HepG2 (cell line): ENCODE results near the gene AFF1. TPM values are rescaled to one million over a fixed set of nuclear protein-coding genes. Genes with fewer than 3 reads are reported as not detected.

Experiments used
- ATAC-seq: fragments of 200-7000 bp; cut with Tn5 transposase; 3 replicates; pipeline ENCODE4 v1.9.1; 2020; ENCODE audit warnings: mild to moderate bottlenecking, moderate library complexity
- BruUV-seq: library from RNA; stranded (reverse); fragments of 400-500 nt; replicated peaks from 2 replicates; lab custom pipeline; 2021; lab: Mats Ljungman, UMichigan
- CTCF ChIA-PET: fragments of 300-600 bp; formaldehyde crosslinking; extraction: SDS; loops from one replicate; lab custom pipeline; 2021; ENCODE audit warnings: low total read pairs, inconsistent platforms, low intra/inter-chr PET ratio; lab: Yijun Ruan, JAX
- POLR2A ChIA-PET: fragments of 350-600 bp; sonication (Branson Sonifier 250); formaldehyde crosslinking; loops from one replicate; lab custom pipeline; 2020; ENCODE audit warnings: antibody characterized with exemption, inconsistent platforms; lab: Yijun Ruan, JAX
- DNase-seq: peaks from one replicate; pipeline ENCODE4 v3.0.0-alpha.2; 2015; ENCODE audit warnings: low spot score
- FAIRE-seq: peaks from 3 replicates; lab custom pipeline; 2011; peaks lifted over from hg19 to GRCh38; lab: Jason Lieb, UNC
- H2AFZ ChIP-seq: one replicate; pipeline ENCODE4 v1.6.1; 2011; ENCODE audit warnings: low read length, inconsistent platforms
- H3K27ac ChIP-seq: fragments of 300-600 bp; 3 replicates; pipeline ENCODE4 v1.8.0; 2011; ENCODE audit warnings: mixed run types, mild to moderate bottlenecking, mixed read lengths, low read length, inconsistent platforms; ENCODE audit not compliant: insufficient read depth; ENCODE audit errors: extremely low read length
- H3K27me3 ChIP-seq, 2 experiments: fragments of 200-600 bp in 1 of 2; 2 replicates in 1 of 2; 3 replicates in 1 of 2; pipeline versions ENCODE4 v1.6.0 to v1.8.0; 2011; ENCODE audit warnings: low read length in 2 of 2, mild to moderate bottlenecking in 2 of 2, moderate library complexity in 2 of 2, inconsistent platforms in 1 of 2; ENCODE audit not compliant: insufficient read depth in 2 of 2, control insufficient read depth in 1 of 2
- H3K36me3 ChIP-seq, 2 experiments: fragments of 200-600 bp in 1 of 2; replicated peaks in 1 of 2; 2 replicates in 1 of 2; 3 replicates in 1 of 2; pipeline versions ENCODE4 v1.5.1 to v1.8.0; 2011; ENCODE audit warnings: low read length in 2 of 2, inconsistent platforms in 1 of 2; ENCODE audit not compliant: insufficient read depth in 2 of 2, control insufficient read depth in 1 of 2
- H3K4me1 ChIP-seq: 2 replicates; pipeline ENCODE4 v1.5.1; 2012; ENCODE audit warnings: low read length, inconsistent platforms; ENCODE audit not compliant: insufficient read depth
- H3K4me2 ChIP-seq: 2 replicates; pipeline ENCODE4 v1.6.0; 2011; ENCODE audit warnings: low read depth, low read length, inconsistent platforms
- H3K4me3 ChIP-seq, 3 experiments: fragments of 200-600 bp in 1 of 3; sonication (generic), shearing (Covaris generic) in 1 of 3; replicated peaks in 1 of 3; 2 replicates each; pipeline ENCODE4 v1.5.1; 2011 to 2016; ENCODE audit warnings: low read length in 3 of 3, inconsistent platforms in 2 of 3, low read depth in 2 of 3, mild to moderate bottlenecking in 2 of 3, control low read depth in 1 of 3, mixed read lengths in 1 of 3; ENCODE audit not compliant: insufficient read depth in 1 of 3
- H3K79me2 ChIP-seq: one replicate; pipeline ENCODE4 v1.6.1; 2011; ENCODE audit warnings: low read length, inconsistent platforms; ENCODE audit not compliant: insufficient read depth
- H3K9ac ChIP-seq: 2 replicates; pipeline ENCODE4 v1.6.0; 2011; ENCODE audit warnings: mild to moderate bottlenecking, low read depth, low read length, inconsistent platforms; ENCODE audit not compliant: insufficient read depth
- H3K9me3 ChIP-seq: 2 replicates; pipeline ENCODE4 v1.5.1; 2012; ENCODE audit warnings: mild to moderate bottlenecking, low read length
- H4K20me1 ChIP-seq: 2 replicates; pipeline ENCODE4 v1.6.0; 2011; ENCODE audit warnings: inconsistent platforms, mild to moderate bottlenecking, low read length, moderate library complexity; ENCODE audit not compliant: insufficient read depth
- BRCA1 ChIP-seq: sonication (generic); formaldehyde crosslinking; IDR thresholded peaks from 2 replicates; pipeline ENCODE4 v1.4.0; 2020; ENCODE audit warnings: missing genetic modification reagents
- CREB3 ChIP-seq: sonication (generic); formaldehyde crosslinking; IDR thresholded peaks from 2 replicates; pipeline ENCODE4 v1.5.0; 2020; ENCODE audit warnings: missing genetic modification reagents
- MZF1 ChIP-seq: sonication (generic); formaldehyde crosslinking; IDR thresholded peaks from 2 replicates; pipeline ENCODE4 v1.8.1; 2023; ENCODE audit warnings: mild to moderate bottlenecking, missing genetic modification reagents, borderline replicate concordance
- NAIF1 ChIP-seq: sonication (generic); formaldehyde crosslinking; IDR thresholded peaks from 2 replicates; pipeline ENCODE4 v1.5.0; 2020; ENCODE audit warnings: mild to moderate bottlenecking, missing genetic modification reagents, borderline replicate concordance
- TOPORS ChIP-seq: sonication (generic); formaldehyde crosslinking; IDR thresholded peaks from 2 replicates; pipeline ENCODE4 v1.8.0; 2023; ENCODE audit warnings: mild to moderate bottlenecking, missing genetic modification reagents
- ZFP36 ChIP-seq: fragments of 150-350 bp; IDR thresholded peaks from 2 replicates; pipeline ENCODE4 v1.6.1; 2018; ENCODE audit warnings: borderline replicate concordance, low read length, low read depth; ENCODE audit not compliant: partially characterized antibody
- ZNF138 ChIP-seq: sonication (generic); formaldehyde crosslinking; IDR thresholded peaks from 2 replicates; pipeline ENCODE4 v1.5.0; 2020; ENCODE audit warnings: mild to moderate bottlenecking, low read depth, missing genetic modification reagents
- ZNF557 ChIP-seq: sonication (generic); formaldehyde crosslinking; IDR thresholded peaks from 2 replicates; pipeline ENCODE4 v1.4.0; 2020; ENCODE audit warnings: missing genetic modification reagents
- ZNF564 ChIP-seq: sonication (generic); formaldehyde crosslinking; IDR thresholded peaks from 2 replicates; pipeline ENCODE4 v1.8.1; 2023; ENCODE audit warnings: mild to moderate bottlenecking, missing genetic modification reagents
- ZNF781 ChIP-seq: sonication (generic); formaldehyde crosslinking; IDR thresholded peaks from 2 replicates; pipeline ENCODE4 v1.5.1; 2020; ENCODE audit warnings: borderline replicate concordance, mild to moderate bottlenecking, missing genetic modification reagents; ENCODE audit errors: not compliant biosample characterization
- ZNF788 ChIP-seq: sonication (generic); formaldehyde crosslinking; IDR thresholded peaks from 2 replicates; pipeline ENCODE4 v1.5.0; 2020; ENCODE audit warnings: mild to moderate bottlenecking, missing genetic modification reagents, borderline replicate concordance
- ZNF790 ChIP-seq: sonication (generic); formaldehyde crosslinking; IDR thresholded peaks from 2 replicates; pipeline ENCODE4 v1.8.0; 2022; ENCODE audit warnings: missing genetic modification reagents, mild to moderate bottlenecking, borderline replicate concordance
- WGBS: methylation state at CpG from one replicate; pipeline ENCODE4 v1.1.6; 2017; ENCODE audit warnings: low lambda C conversion rate; 5-methylcytosine and 5-hydroxymethylcytosine counted together
- in situ Hi-C: cut with HindIII; loops from 2 replicates; pipeline ENCODE4 v1.10.0; 2017; ENCODE audit warnings: low pct_unique_long_range_greater_than_20kb; ENCODE audit not compliant: extremely low pct_ligation_motif_present
- intact Hi-C: fragments of 100-400 bp; cut with micrococcal nuclease; formaldehyde crosslinking; loops from one replicate; pipeline ENCODE4 v1.10.0; 2022; ENCODE audit not compliant: unreplicated experiment
- polyA plus RNA-seq, 8 experiments: library from polyadenylated mRNA; depleted of rRNA in 3 of 8; stranded (reverse) in 7 of 8; unstranded in 1 of 8; fragments of >200 nt; fragmentation: Illumina TruSeq in 4 of 8; extraction: Trizol in 4 of 8; gene quantifications; 2 replicates each; pipeline versions ENCODE4 v1.2.1 to v1.2.3, GENCODE V29; 2011 to 2016; ENCODE audit warnings: low read depth in 4 of 8, missing spikeins in 1 of 8, mixed read lengths in 1 of 8; ENCODE audit not compliant: insufficient read depth in 1 of 8
- total RNA-seq, 5 experiments: library from RNA; depleted of rRNA; stranded (reverse); fragments of >200 nt; fragmentation: Illumina TruSeq; extraction: Trizol; gene quantifications; 2 replicates each; pipeline ENCODE4 v1.2.3, GENCODE V29; 2016; ENCODE audit warnings: low read depth in 1 of 5
- TF ChIP-seq, protein P1 (sequence below): sonication (generic); formaldehyde crosslinking; IDR thresholded peaks from 2 replicates; pipeline ENCODE4 v1.5.0; 2020; ENCODE audit warnings: mild to moderate bottlenecking, missing genetic modification reagents, borderline replicate concordance
- TF ChIP-seq, protein P2 (sequence below): sonication (generic); formaldehyde crosslinking; IDR thresholded peaks from 2 replicates; pipeline ENCODE4 v1.5.0; 2020; ENCODE audit warnings: missing genetic modification reagents

AFF1 gene
- total and polyA plus RNA-seq, 2 of the 13 experiments (the other 11 are each of a cell fraction or from before 2014, with no cell fraction given) = 15.5 to 15.9 TPM

DNA sequence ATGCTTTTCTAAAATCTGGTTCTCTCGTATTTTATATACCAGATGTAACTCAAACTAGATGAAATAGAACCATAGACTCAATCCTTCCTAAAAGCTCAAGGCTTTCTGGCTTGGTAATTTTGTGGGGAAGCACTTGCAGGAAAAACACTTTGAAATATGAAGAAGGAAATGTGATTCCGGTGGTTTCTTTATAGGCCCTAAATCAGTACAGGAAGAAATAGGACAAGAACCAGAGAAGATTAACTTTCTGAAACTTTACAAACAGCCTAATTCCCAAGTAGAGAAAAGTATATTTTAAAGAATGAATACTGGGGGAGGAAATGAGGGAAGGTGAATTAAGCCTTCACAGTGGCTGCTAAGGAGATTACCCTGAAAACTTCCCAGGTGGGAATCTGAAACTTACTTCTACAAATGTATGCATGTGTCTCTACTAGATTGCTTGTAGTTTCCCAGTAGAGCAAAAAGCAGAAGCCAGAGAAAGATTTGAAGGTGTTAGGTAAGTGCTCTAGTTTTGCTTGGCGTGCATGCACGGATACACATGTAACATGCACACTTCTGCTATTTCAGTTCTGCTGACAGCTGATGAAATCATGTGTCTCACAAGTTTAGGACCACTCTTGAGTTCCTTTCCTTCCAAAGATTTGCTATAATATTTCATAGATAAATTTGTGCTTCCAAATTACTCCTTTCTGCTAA lies 92.1 kb downstream of the AFF1 start:
- peaks cover 40% of the 10 kb centered on the region for H3K4me1 ChIP-seq
- CTCF ChIA-PET = no interaction called here
- H3K36me3 ChIP-seq = no peaks in the 10 kb centered on the region
- H2AFZ ChIP-seq = no peak overlapping the region
- FAIRE-seq (no peak), DNase-seq (no peak), ATAC-seq (no peak)
- in situ Hi-C loops (no loop called here), intact Hi-C loops (no loop called here)
- BruUV-seq = no TSS peak
- H3K79me2 ChIP-seq = peaks cover 73% of the 10 kb centered on the region
- H3K27me3 ChIP-seq = no peaks in the 10 kb centered on the region
- no peaks in the 10 kb centered on the region for H3K9me3 ChIP-seq
- H3K4me3 ChIP-seq = no peak overlapping the region
- POLR2A ChIA-PET = no interaction called here
- no peak overlapping the region for H3K4me2 ChIP-seq
- H4K20me1 ChIP-seq = peaks cover 21% of the 10 kb centered on the region
- H3K27ac ChIP-seq = no peak overlapping the region
- WGBS = 95% methylated on average over 4 of the region's 4 CpGs
- no peak overlapping the region for H3K9ac ChIP-seq
- TF ChIP-seq ZNF790 (no peak), ZNF564 (CRISPR knock-in tag) (no peak), TOPORS (CRISPR knock-in tag) (no peak), ZNF788 (CRISPR knock-in tag) (no peak), ZNF557 (CRISPR knock-in tag) (no peak), ZFP36 (no peak), ZNF138 (CRISPR knock-in tag) (no peak), MZF1 (CRISPR knock-in tag) (no peak), ZNF781 (CRISPR knock-in tag) (no peak), CREB3 (CRISPR knock-in tag) (no peak), BRCA1 (CRISPR knock-in tag) (no peak), NAIF1 (CRISPR knock-in tag) (no peak)
- TF ChIP-seq, protein P1, sequence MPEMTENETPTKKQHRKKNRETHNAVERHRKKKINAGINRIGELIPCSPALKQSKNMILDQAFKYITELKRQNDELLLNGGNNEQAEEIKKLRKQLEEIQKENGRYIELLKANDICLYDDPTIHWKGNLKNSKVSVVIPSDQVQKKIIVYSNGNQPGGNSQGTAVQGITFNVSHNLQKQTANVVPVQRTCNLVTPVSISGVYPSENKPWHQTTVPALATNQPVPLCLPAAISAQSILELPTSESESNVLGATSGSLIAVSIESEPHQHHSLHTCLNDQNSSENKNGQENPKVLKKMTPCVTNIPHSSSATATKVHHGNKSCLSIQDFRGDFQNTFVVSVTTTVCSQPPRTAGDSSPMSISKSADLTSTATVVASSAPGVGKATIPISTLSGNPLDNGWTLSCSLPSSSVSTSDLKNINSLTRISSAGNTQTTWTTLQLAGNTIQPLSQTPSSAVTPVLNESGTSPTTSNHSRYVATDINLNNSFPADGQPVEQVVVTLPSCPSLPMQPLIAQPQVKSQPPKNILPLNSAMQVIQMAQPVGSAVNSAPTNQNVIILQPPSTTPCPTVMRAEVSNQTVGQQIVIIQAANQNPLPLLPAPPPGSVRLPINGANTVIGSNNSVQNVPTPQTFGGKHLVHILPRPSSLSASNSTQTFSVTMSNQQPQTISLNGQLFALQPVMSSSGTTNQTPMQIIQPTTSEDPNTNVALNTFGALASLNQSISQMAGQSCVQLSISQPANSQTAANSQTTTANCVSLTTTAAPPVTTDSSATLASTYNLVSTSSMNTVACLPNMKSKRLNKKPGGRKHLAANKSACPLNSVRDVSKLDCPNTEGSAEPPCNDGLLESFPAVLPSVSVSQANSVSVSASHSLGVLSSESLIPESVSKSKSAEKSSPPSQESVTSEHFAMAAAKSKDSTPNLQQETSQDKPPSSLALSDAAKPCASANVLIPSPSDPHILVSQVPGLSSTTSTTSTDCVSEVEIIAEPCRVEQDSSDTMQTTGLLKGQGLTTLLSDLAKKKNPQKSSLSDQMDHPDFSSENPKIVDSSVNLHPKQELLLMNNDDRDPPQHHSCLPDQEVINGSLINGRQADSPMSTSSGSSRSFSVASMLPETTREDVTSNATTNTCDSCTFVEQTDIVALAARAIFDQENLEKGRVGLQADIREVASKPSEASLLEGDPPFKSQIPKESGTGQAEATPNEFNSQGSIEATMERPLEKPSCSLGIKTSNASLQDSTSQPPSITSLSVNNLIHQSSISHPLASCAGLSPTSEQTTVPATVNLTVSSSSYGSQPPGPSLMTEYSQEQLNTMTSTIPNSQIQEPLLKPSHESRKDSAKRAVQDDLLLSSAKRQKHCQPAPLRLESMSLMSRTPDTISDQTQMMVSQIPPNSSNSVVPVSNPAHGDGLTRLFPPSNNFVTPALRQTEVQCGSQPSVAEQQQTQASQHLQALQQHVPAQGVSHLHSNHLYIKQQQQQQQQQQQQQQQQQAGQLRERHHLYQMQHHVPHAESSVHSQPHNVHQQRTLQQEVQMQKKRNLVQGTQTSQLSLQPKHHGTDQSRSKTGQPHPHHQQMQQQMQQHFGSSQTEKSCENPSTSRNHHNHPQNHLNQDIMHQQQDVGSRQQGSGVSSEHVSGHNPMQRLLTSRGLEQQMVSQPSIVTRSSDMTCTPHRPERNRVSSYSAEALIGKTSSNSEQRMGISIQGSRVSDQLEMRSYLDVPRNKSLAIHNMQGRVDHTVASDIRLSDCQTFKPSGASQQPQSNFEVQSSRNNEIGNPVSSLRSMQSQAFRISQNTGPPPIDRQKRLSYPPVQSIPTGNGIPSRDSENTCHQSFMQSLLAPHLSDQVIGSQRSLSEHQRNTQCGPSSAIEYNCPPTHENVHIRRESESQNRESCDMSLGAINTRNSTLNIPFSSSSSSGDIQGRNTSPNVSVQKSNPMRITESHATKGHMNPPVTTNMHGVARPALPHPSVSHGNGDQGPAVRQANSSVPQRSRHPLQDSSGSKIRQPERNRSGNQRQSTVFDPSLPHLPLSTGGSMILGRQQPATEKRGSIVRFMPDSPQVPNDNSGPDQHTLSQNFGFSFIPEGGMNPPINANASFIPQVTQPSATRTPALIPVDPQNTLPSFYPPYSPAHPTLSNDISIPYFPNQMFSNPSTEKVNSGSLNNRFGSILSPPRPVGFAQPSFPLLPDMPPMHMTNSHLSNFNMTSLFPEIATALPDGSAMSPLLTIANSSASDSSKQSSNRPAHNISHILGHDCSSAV (CRISPR knock-in tag) = no peak
- TF ChIP-seq, protein P2, sequence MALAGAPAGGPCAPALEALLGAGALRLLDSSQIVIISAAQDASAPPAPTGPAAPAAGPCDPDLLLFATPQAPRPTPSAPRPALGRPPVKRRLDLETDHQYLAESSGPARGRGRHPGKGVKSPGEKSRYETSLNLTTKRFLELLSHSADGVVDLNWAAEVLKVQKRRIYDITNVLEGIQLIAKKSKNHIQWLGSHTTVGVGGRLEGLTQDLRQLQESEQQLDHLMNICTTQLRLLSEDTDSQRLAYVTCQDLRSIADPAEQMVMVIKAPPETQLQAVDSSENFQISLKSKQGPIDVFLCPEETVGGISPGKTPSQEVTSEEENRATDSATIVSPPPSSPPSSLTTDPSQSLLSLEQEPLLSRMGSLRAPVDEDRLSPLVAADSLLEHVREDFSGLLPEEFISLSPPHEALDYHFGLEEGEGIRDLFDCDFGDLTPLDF (CRISPR knock-in tag) = no peak
